ENCODE results near the gene CLEC19A. TPM values are rescaled to one million over a fixed set of nuclear protein-coding genes. Genes with fewer than 3 reads are reported as not detected.
A peak's percentile ranks its signal among the peaks of the same experiment; 100 is the strongest.

Gene CLEC19A
- total and polyA plus RNA-seq, 2 donors (not counting 3 experiments of a cell fraction or from before 2014, with no cell fraction given) = not detected

DNA sequence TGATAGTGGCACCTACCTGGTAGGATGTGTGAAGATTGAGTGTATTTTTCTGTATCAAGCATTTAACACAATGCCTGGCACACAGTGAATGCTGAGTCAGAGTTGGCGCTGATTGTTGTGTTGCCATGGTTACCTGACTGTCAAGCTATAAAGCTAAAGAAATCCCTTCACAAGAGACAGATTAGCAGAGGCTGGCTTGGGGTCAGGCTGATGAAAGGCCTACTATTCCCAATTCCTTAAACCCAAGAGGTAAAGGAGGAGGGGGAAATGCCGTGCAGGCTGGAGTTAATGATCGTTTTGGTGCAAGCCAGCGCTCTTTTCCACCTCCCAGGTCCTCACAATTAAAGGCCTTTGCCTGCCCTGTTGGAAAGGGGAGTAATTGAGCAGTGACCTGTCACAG lies 5.9 kb downstream of the CLEC19A start:
- Histone ChIP-seq H3K4me2 (ENCODE audit: insufficient read depth, low read length) (no peak overlapping the region), H3K4me3 (replicated peaks in 1 of 3; ENCODE audit: insufficient read depth in 1 of 3, low read depth in 1 of 3, low read length in 3 of 3) (no peak overlapping the region), H3K9ac (replicated peaks; ENCODE audit: extremely low read depth, insufficient read depth, low read length) (no peak overlapping the region), H3K79me2 (ENCODE audit: control insufficient read depth, insufficient read depth, low read length) (no peaks in the 10 kb centered on the region), H2AFZ (ENCODE audit: low read depth, low read length) (no peak overlapping the region), H3K27ac (ENCODE audit: insufficient read depth, low read depth, low read length) (no peak overlapping the region), H3K4me1 (ENCODE audit: control insufficient read depth, extremely low read depth, insufficient read depth, low read length) (no peaks in the 10 kb centered on the region), H3K27me3 (ENCODE audit: control insufficient read depth in 2 of 2, insufficient read depth in 2 of 2, low read length in 2 of 2) (no peaks in the 10 kb centered on the region), H3K36me3 (ENCODE audit: control insufficient read depth in 2 of 2, extremely low read depth in 1 of 2, insufficient read depth in 2 of 2, low read length in 2 of 2) (no peaks in the 10 kb centered on the region), H3K9me1 (replicated peaks; ENCODE audit: control insufficient read depth, extremely low read depth, insufficient read depth, low read length) (peaks cover 2% of the 10 kb centered on the region), H4K20me1 (replicated peaks; ENCODE audit: control insufficient read depth, extremely low read depth, insufficient read depth, low read length) (no peaks in the 10 kb centered on the region), H3K9me3 (replicated peaks; ENCODE audit: control insufficient read depth, insufficient read depth, low read length) (no peaks in the 10 kb centered on the region)
- peak; percentile 15 for DNase-seq (ENCODE audit: low read depth, low spot score)
- intact Hi-C loops (cut with micrococcal nuclease) (no loop called here), dilution Hi-C loops (cut with MboI; ENCODE audit: extremely low pct_ligation_motif_present, low sequenced_read_pairs) (no loop called here)
- CTCF ChIA-PET = no interaction called here
- POLR2A ChIA-PET = no interaction called here
- no TSS peak for BruUV-seq (replicated peaks)
- no peak for FAIRE-seq
- TF ChIP-seq CTCF (IDR thresholded peaks at IDR 0.05; ENCODE audit: extremely low read depth in 1 of 2, insufficient read depth in 1 of 2, low read depth in 1 of 2, low read length in 2 of 2) = no peak
- TF ChIP-seq EZH2 (IDR thresholded peaks at IDR 0.05; ENCODE audit: borderline replicate concordance, low read depth, low read length, severe bottlenecking) = no peak

DNA sequence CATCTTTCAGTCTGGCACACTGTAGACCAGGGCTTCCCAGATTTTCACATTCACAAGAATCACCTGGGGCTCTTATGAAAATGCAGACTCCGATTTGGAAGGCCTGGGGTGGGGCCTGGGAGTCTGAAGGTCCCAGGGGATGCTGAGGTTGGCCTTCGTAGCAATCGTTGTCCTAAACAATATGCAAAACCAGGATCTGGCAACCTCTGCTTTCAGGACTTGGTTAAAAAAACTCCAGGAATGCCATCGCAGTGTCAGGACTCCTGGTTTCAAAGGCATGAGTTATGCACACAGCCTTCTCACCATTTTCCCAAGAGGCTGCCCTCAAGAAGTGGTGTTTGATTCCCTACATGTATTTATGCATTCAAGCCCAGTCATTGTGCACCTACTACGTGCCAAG lies 6.7 kb downstream of the CLEC19A start:
- Histone ChIP-seq H4K20me1 (replicated peaks; ENCODE audit: control insufficient read depth, extremely low read depth, insufficient read depth, low read length) (no peaks in the 10 kb centered on the region), H3K27me3 (ENCODE audit: control insufficient read depth in 2 of 2, insufficient read depth in 2 of 2, low read length in 2 of 2) (no peaks in the 10 kb centered on the region), H2AFZ (ENCODE audit: low read depth, low read length) (no peak overlapping the region), H3K9me1 (replicated peaks; ENCODE audit: control insufficient read depth, extremely low read depth, insufficient read depth, low read length) (peaks cover 2% of the 10 kb centered on the region), H3K9ac (replicated peaks; ENCODE audit: extremely low read depth, insufficient read depth, low read length) (no peak overlapping the region), H3K36me3 (ENCODE audit: control insufficient read depth in 2 of 2, extremely low read depth in 1 of 2, insufficient read depth in 2 of 2, low read length in 2 of 2) (no peaks in the 10 kb centered on the region), H3K4me2 (ENCODE audit: insufficient read depth, low read length) (no peak overlapping the region), H3K4me3 (replicated peaks in 1 of 3; ENCODE audit: insufficient read depth in 1 of 3, low read depth in 1 of 3, low read length in 3 of 3) (no peak overlapping the region), H3K4me1 (ENCODE audit: control insufficient read depth, extremely low read depth, insufficient read depth, low read length) (no peaks in the 10 kb centered on the region), H3K79me2 (ENCODE audit: control insufficient read depth, insufficient read depth, low read length) (no peaks in the 10 kb centered on the region), H3K27ac (ENCODE audit: insufficient read depth, low read depth, low read length) (no peak overlapping the region), H3K9me3 (replicated peaks; ENCODE audit: control insufficient read depth, insufficient read depth, low read length) (no peaks in the 10 kb centered on the region)
- ChIA-PET POLR2A (no interaction called here), CTCF (no interaction called here)
- no peak for DNase-seq (ENCODE audit: low read depth, low spot score)
- FAIRE-seq = no peak
- no TSS peak for BruUV-seq (replicated peaks)
- dilution Hi-C loops (cut with MboI; ENCODE audit: extremely low pct_ligation_motif_present, low sequenced_read_pairs) = no loop called here
- intact Hi-C loops (cut with micrococcal nuclease) = no loop called here
- no peak for TF ChIP-seq CTCF (IDR thresholded peaks at IDR 0.05; ENCODE audit: extremely low read depth in 1 of 2, insufficient read depth in 1 of 2, low read depth in 1 of 2, low read length in 2 of 2)
- TF ChIP-seq MYC (IDR thresholded peaks at IDR 0.05; ENCODE audit: low read depth, low read length) = no peak
- no peak for TF ChIP-seq JUN (IDR thresholded peaks at IDR 0.05; ENCODE audit: borderline replicate concordance, insufficient read depth, insufficient read length, low read depth)
- TF ChIP-seq POLR2A (IDR thresholded peaks at IDR 0.05; ENCODE audit: low read depth, low read length) = no peak
- no peak for TF ChIP-seq POLR2AphosphoS5 (IDR thresholded peaks at IDR 0.05; ENCODE audit: insufficient read depth, low read depth, low read length)
- TF ChIP-seq GATA2 (IDR thresholded peaks at IDR 0.05; ENCODE audit: insufficient read depth, insufficient read length, low read depth, low read length) = no peak
- no peak for TF ChIP-seq EZH2 (IDR thresholded peaks at IDR 0.05; ENCODE audit: borderline replicate concordance, low read depth, low read length, severe bottlenecking)
- TF ChIP-seq, protein P1, sequence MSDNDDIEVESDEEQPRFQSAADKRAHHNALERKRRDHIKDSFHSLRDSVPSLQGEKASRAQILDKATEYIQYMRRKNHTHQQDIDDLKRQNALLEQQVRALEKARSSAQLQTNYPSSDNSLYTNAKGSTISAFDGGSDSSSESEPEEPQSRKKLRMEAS (IDR thresholded peaks at IDR 0.05; ENCODE audit: insufficient read depth, insufficient read length) = no peak
- no peak for TF ChIP-seq FOS (IDR thresholded peaks at IDR 0.05; ENCODE audit: borderline replicate concordance, insufficient read depth, low read length)

Measured in endothelial cell of umbilical vein (primary cell).